ENCODE data around the gene NOXO1. TPM values are rescaled to one million over a fixed set of nuclear protein-coding genes. Genes with fewer than 3 reads are reported as not detected.

NOXO1 gene
- total RNA-seq, 1 experiment from 2014 or later: 1.2 TPM

DNA sequence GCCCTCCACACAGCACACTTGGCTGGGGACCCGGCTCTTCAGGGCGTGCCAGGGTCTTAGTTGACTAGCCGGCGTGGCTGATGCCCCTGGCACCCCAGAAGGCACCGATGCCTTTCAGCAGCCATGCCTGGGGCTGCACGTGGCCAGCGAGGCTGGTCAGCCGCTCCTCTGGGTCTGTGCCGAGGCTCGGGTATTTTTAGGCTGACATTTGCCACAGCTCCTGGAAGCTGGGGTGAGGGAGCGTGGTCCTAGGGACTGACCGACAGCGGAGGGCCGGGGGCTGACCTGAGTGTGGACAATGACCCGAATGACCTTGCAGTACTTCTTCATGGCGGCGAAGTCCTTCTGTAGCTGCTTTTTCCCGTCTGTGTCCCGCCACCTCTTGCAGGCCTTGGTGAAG is 30.7 kb downstream of the NOXO1 start:
- CTCF ChIA-PET: no interaction called here
- no peaks in the 10 kb centered on the region for H3K27me3 ChIP-seq (replicated peaks; ENCODE audit: insufficient read depth, low read depth, low read length, poor library complexity)
- POLR2A ChIA-PET (ENCODE audit: low non-redundant PET): no interaction called here
- BruUV-seq (replicated peaks): no TSS peak
- no peaks in the 10 kb centered on the region for H3K36me3 ChIP-seq (ENCODE audit: insufficient read depth, low read length, poor library complexity, severe bottlenecking)
- no peak for DNase-seq (ENCODE audit: low spot score)
- no peaks in the 10 kb centered on the region for H3K9me3 ChIP-seq (ENCODE audit: low read depth, low read length, poor library complexity, severe bottlenecking)
- H3K4me3 ChIP-seq (ENCODE audit: low read depth, low read length, poor library complexity, severe bottlenecking): no peak overlapping the region
- TF ChIP-seq EZH2 (IDR thresholded peaks at IDR 0.05; ENCODE audit: borderline replicate concordance, low read depth, low read length, poor library complexity, severe bottlenecking): no peak
- TF ChIP-seq, protein P1, sequence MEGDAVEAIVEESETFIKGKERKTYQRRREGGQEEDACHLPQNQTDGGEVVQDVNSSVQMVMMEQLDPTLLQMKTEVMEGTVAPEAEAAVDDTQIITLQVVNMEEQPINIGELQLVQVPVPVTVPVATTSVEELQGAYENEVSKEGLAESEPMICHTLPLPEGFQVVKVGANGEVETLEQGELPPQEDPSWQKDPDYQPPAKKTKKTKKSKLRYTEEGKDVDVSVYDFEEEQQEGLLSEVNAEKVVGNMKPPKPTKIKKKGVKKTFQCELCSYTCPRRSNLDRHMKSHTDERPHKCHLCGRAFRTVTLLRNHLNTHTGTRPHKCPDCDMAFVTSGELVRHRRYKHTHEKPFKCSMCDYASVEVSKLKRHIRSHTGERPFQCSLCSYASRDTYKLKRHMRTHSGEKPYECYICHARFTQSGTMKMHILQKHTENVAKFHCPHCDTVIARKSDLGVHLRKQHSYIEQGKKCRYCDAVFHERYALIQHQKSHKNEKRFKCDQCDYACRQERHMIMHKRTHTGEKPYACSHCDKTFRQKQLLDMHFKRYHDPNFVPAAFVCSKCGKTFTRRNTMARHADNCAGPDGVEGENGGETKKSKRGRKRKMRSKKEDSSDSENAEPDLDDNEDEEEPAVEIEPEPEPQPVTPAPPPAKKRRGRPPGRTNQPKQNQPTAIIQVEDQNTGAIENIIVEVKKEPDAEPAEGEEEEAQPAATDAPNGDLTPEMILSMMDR (conservative IDR thresholded peaks at IDR 0.05; ENCODE audit: low read depth, low read length): no peak
- intact Hi-C loops (cut with micrococcal nuclease; ENCODE audit: unreplicated experiment): no loop called here
- H3K4me1 ChIP-seq (ENCODE audit: insufficient read depth, low read length, poor library complexity, severe bottlenecking): no peaks in the 10 kb centered on the region
- H3K27ac ChIP-seq (ENCODE audit: low read depth, low read length, poor library complexity, severe bottlenecking): no peak overlapping the region

DNA sequence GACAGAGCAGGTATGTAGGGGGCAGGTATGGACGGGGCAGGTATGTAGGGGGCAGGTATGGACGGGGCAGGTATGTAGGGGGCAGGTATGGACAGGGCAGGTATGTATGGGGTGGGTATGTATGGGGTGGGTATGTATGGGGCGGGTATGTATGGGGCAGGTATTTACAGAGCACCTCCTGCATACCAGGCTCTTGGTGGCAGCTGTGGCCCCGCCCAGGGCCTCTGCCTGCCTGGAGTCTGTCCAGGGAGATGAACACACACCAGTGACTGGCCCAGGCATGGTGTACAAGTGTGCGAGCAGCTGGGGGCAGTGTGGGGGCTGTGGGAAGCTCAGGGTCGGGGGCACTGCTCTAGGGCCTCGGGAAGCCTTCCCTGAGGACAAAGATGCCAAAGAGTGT is 31.2 kb downstream of the NOXO1 start:
- no peaks in the 10 kb centered on the region for H3K36me3 ChIP-seq (ENCODE audit: insufficient read depth, low read length, poor library complexity, severe bottlenecking)
- ChIA-PET CTCF (no interaction called here), POLR2A (ENCODE audit: low non-redundant PET) (no interaction called here)
- BruUV-seq (replicated peaks): no TSS peak
- H3K27me3 ChIP-seq (replicated peaks; ENCODE audit: insufficient read depth, low read depth, low read length, poor library complexity): no peaks in the 10 kb centered on the region
- DNase-seq (ENCODE audit: low spot score): no peak
- no peak for TF ChIP-seq EZH2 (IDR thresholded peaks at IDR 0.05; ENCODE audit: borderline replicate concordance, low read depth, low read length, poor library complexity, severe bottlenecking)
- TF ChIP-seq, protein P1 (conservative IDR thresholded peaks at IDR 0.05; ENCODE audit: low read depth, low read length): no peak
- H3K4me1 ChIP-seq (ENCODE audit: insufficient read depth, low read length, poor library complexity, severe bottlenecking): no peaks in the 10 kb centered on the region
- no peaks in the 10 kb centered on the region for H3K9me3 ChIP-seq (ENCODE audit: low read depth, low read length, poor library complexity, severe bottlenecking)
- no peak overlapping the region for H3K4me3 ChIP-seq (ENCODE audit: low read depth, low read length, poor library complexity, severe bottlenecking)
- no peak overlapping the region for H3K27ac ChIP-seq (ENCODE audit: low read depth, low read length, poor library complexity, severe bottlenecking)
- intact Hi-C loops (cut with micrococcal nuclease; ENCODE audit: unreplicated experiment): no loop called here

DNA sequence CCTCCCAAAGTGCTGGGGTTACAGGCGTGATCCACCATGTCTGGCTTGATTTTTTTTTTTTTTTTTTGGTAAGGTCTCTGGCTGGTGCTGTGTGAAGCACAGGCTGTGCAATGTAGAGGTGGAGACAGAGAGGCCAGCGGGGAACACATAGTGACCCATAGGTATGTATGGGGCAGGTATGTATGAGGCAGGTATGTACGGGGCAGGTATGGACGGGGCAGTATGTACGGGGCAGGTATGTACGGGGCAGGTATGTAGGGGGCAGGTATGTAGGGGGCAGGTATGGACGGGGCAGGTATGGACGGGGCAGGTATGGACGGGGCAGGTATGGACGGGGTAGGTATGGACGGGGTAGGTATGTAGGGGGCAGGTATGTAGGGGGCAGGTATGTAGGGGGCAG is 31.8 kb downstream of the NOXO1 start:
- no TSS peak for BruUV-seq (replicated peaks)
- no peaks in the 10 kb centered on the region for H3K36me3 ChIP-seq (ENCODE audit: insufficient read depth, low read length, poor library complexity, severe bottlenecking)
- TF ChIP-seq, protein P1 (conservative IDR thresholded peaks at IDR 0.05; ENCODE audit: low read depth, low read length): no peak
- no peak for TF ChIP-seq EZH2 (IDR thresholded peaks at IDR 0.05; ENCODE audit: borderline replicate concordance, low read depth, low read length, poor library complexity, severe bottlenecking)
- intact Hi-C loops (cut with micrococcal nuclease; ENCODE audit: unreplicated experiment): no loop called here
- H3K27ac ChIP-seq (ENCODE audit: low read depth, low read length, poor library complexity, severe bottlenecking): no peak overlapping the region
- no peaks in the 10 kb centered on the region for H3K9me3 ChIP-seq (ENCODE audit: low read depth, low read length, poor library complexity, severe bottlenecking)
- DNase-seq (ENCODE audit: low spot score): no peak
- no peaks in the 10 kb centered on the region for H3K27me3 ChIP-seq (replicated peaks; ENCODE audit: insufficient read depth, low read depth, low read length, poor library complexity)
- peaks cover under 1% of the 10 kb centered on the region for H3K4me1 ChIP-seq (ENCODE audit: insufficient read depth, low read length, poor library complexity, severe bottlenecking)
- no peak overlapping the region for H3K4me3 ChIP-seq (ENCODE audit: low read depth, low read length, poor library complexity, severe bottlenecking)
- POLR2A ChIA-PET (ENCODE audit: low non-redundant PET): no interaction called here
- CTCF ChIA-PET: interaction anchor here (0.7 kb wide), 1 partner anchor 733 kb away, joined by 7 read pairs; the partner anchor contains the start of gene KCTD5

All from A673 (cell line).